HepG2 (cell line): Measurements from ENCODE around the gene ASCC2. TPM values are rescaled to one million over a fixed set of nuclear protein-coding genes. Genes with fewer than 3 reads are reported as not detected.

Source experiments
- ATAC-seq: fragments of 200-7000 bp; cut with Tn5 transposase; 3 replicates; pipeline ENCODE4 v1.9.1; 2020; ENCODE audit warnings: mild to moderate bottlenecking, moderate library complexity
- BruUV-seq: library from RNA; stranded (reverse); fragments of 400-500 nt; replicated peaks from 2 replicates; lab custom pipeline; 2021; lab: Mats Ljungman, UMichigan
- CTCF ChIA-PET: fragments of 300-600 bp; formaldehyde crosslinking; extraction: SDS; loops from one replicate; lab custom pipeline; 2021; ENCODE audit warnings: low total read pairs, inconsistent platforms, low intra/inter-chr PET ratio; lab: Yijun Ruan, JAX
- POLR2A ChIA-PET: fragments of 350-600 bp; sonication (Branson Sonifier 250); formaldehyde crosslinking; loops from one replicate; lab custom pipeline; 2020; ENCODE audit warnings: antibody characterized with exemption, inconsistent platforms; lab: Yijun Ruan, JAX
- DNase-seq: peaks from one replicate; pipeline ENCODE4 v3.0.0-alpha.2; 2015; ENCODE audit warnings: low spot score
- FAIRE-seq: peaks from 3 replicates; lab custom pipeline; 2011; peaks lifted over from hg19 to GRCh38; lab: Jason Lieb, UNC
- H2AFZ ChIP-seq: one replicate; pipeline ENCODE4 v1.6.1; 2011; ENCODE audit warnings: low read length, inconsistent platforms
- H3K27ac ChIP-seq: fragments of 300-600 bp; 3 replicates; pipeline ENCODE4 v1.8.0; 2011; ENCODE audit warnings: mixed run types, mild to moderate bottlenecking, mixed read lengths, low read length, inconsistent platforms; ENCODE audit not compliant: insufficient read depth; ENCODE audit errors: extremely low read length
- H3K27me3 ChIP-seq, 2 experiments: fragments of 200-600 bp in 1 of 2; 2 replicates in 1 of 2; 3 replicates in 1 of 2; pipeline versions ENCODE4 v1.6.0 to v1.8.0; 2011; ENCODE audit warnings: low read length in 2 of 2, mild to moderate bottlenecking in 2 of 2, moderate library complexity in 2 of 2, inconsistent platforms in 1 of 2; ENCODE audit not compliant: insufficient read depth in 2 of 2, control insufficient read depth in 1 of 2
- H3K36me3 ChIP-seq, 2 experiments: fragments of 200-600 bp in 1 of 2; replicated peaks in 1 of 2; 2 replicates in 1 of 2; 3 replicates in 1 of 2; pipeline versions ENCODE4 v1.5.1 to v1.8.0; 2011; ENCODE audit warnings: low read length in 2 of 2, inconsistent platforms in 1 of 2; ENCODE audit not compliant: insufficient read depth in 2 of 2, control insufficient read depth in 1 of 2
- H3K4me1 ChIP-seq: 2 replicates; pipeline ENCODE4 v1.5.1; 2012; ENCODE audit warnings: low read length, inconsistent platforms; ENCODE audit not compliant: insufficient read depth
- H3K4me2 ChIP-seq: 2 replicates; pipeline ENCODE4 v1.6.0; 2011; ENCODE audit warnings: low read depth, low read length, inconsistent platforms
- H3K4me3 ChIP-seq, 3 experiments: fragments of 200-600 bp in 1 of 3; sonication (generic), shearing (Covaris generic) in 1 of 3; replicated peaks in 1 of 3; 2 replicates each; pipeline ENCODE4 v1.5.1; 2011 to 2016; ENCODE audit warnings: low read length in 3 of 3, inconsistent platforms in 2 of 3, low read depth in 2 of 3, mild to moderate bottlenecking in 2 of 3, control low read depth in 1 of 3, mixed read lengths in 1 of 3; ENCODE audit not compliant: insufficient read depth in 1 of 3
- H3K79me2 ChIP-seq: one replicate; pipeline ENCODE4 v1.6.1; 2011; ENCODE audit warnings: low read length, inconsistent platforms; ENCODE audit not compliant: insufficient read depth
- H3K9ac ChIP-seq: 2 replicates; pipeline ENCODE4 v1.6.0; 2011; ENCODE audit warnings: mild to moderate bottlenecking, low read depth, low read length, inconsistent platforms; ENCODE audit not compliant: insufficient read depth
- H3K9me3 ChIP-seq: 2 replicates; pipeline ENCODE4 v1.5.1; 2012; ENCODE audit warnings: mild to moderate bottlenecking, low read length
- H4K20me1 ChIP-seq: 2 replicates; pipeline ENCODE4 v1.6.0; 2011; ENCODE audit warnings: inconsistent platforms, mild to moderate bottlenecking, low read length, moderate library complexity; ENCODE audit not compliant: insufficient read depth
- DNMT3B ChIP-seq: conservative IDR thresholded peaks from 2 replicates; pipeline ENCODE4 v1.6.1; 2016; ENCODE audit warnings: missing biosample characterization, control low read depth
- ETS1 ChIP-seq: sonication (generic); formaldehyde crosslinking; IDR thresholded peaks from 2 replicates; pipeline ENCODE4 v1.4.0; 2020; ENCODE audit warnings: missing genetic modification reagents
- HHEX ChIP-seq: IDR thresholded peaks from 2 replicates; pipeline ENCODE4 v1.6.1; 2016; ENCODE audit warnings: control low read depth
- HIVEP1 ChIP-seq: sonication (generic); formaldehyde crosslinking; IDR thresholded peaks from 2 replicates; pipeline ENCODE4 v1.4.0; 2020; ENCODE audit warnings: mild to moderate bottlenecking, missing genetic modification reagents
- MAFG ChIP-seq: sonication (generic); formaldehyde crosslinking; IDR thresholded peaks from 2 replicates; pipeline ENCODE4 v1.5.1; 2020; ENCODE audit warnings: mild to moderate bottlenecking, missing genetic modification reagents
- PBX2 ChIP-seq: IDR thresholded peaks from 2 replicates; pipeline ENCODE4 v1.6.1; 2016; ENCODE audit warnings: control low read depth
- SIN3B ChIP-seq: fragments of 150-350 bp; IDR thresholded peaks from 2 replicates; pipeline ENCODE4 v1.6.1; 2014; ENCODE audit warnings: low read length
- SOX13 ChIP-seq, 3 experiments: fragments of 450-650 bp in 1 of 3; sonication (generic) in 1 of 3; formaldehyde crosslinking in 1 of 3; IDR thresholded peaks in 2 of 3; conservative IDR thresholded peaks in 1 of 3; 2 replicates each; pipeline versions ENCODE4 v1.5.0 to v1.6.1; 2016 to 2020; ENCODE audit warnings: antibody characterized with exemption in 1 of 3, mild to moderate bottlenecking in 1 of 3, missing compliant biosample characterization in 1 of 3, missing genetic modification reagents in 1 of 3, moderate library complexity in 1 of 3
- TERF1 ChIP-seq: sonication (generic); formaldehyde crosslinking; IDR thresholded peaks from 2 replicates; pipeline ENCODE4 v1.8.0; 2022; ENCODE audit warnings: mild to moderate bottlenecking, missing genetic modification reagents, moderate library complexity
- THAP7 ChIP-seq: sonication (generic); formaldehyde crosslinking; IDR thresholded peaks from 2 replicates; pipeline ENCODE4 v1.8.1; 2023; ENCODE audit warnings: mild to moderate bottlenecking, missing genetic modification reagents
- ZC3H13 ChIP-seq: sonication (generic); formaldehyde crosslinking; IDR thresholded peaks from 2 replicates; pipeline ENCODE4 v1.8.1; 2023; ENCODE audit warnings: mild to moderate bottlenecking, missing genetic modification reagents, moderate library complexity
- ZNF138 ChIP-seq: sonication (generic); formaldehyde crosslinking; IDR thresholded peaks from 2 replicates; pipeline ENCODE4 v1.5.0; 2020; ENCODE audit warnings: mild to moderate bottlenecking, low read depth, missing genetic modification reagents
- ZNF235 ChIP-seq: sonication (generic); formaldehyde crosslinking; IDR thresholded peaks from 2 replicates; pipeline ENCODE4 v1.8.1; 2023; ENCODE audit warnings: mild to moderate bottlenecking, missing genetic modification reagents, borderline replicate concordance
- ZNF367 ChIP-seq: sonication (generic); formaldehyde crosslinking; IDR thresholded peaks from 2 replicates; pipeline ENCODE4 v1.4.0; 2020; ENCODE audit warnings: missing genetic modification reagents, borderline replicate concordance
- ZNF501 ChIP-seq: sonication (generic); formaldehyde crosslinking; IDR thresholded peaks from 2 replicates; pipeline ENCODE4 v1.5.1; 2020; ENCODE audit warnings: mild to moderate bottlenecking, moderate library complexity, missing genetic modification reagents
- ZNF543 ChIP-seq: sonication (generic); formaldehyde crosslinking; IDR thresholded peaks from 2 replicates; pipeline ENCODE4 v1.4.0; 2020; ENCODE audit warnings: mild to moderate bottlenecking, missing genetic modification reagents
- ZNF660 ChIP-seq: sonication (generic); formaldehyde crosslinking; IDR thresholded peaks from 2 replicates; pipeline ENCODE4 v1.5.1; 2020; ENCODE audit warnings: mild to moderate bottlenecking, low read depth, missing genetic modification reagents, borderline replicate concordance
- ZNF816 ChIP-seq: sonication (generic); formaldehyde crosslinking; IDR thresholded peaks from 2 replicates; pipeline ENCODE4 v1.8.0; 2022; ENCODE audit warnings: missing genetic modification reagents, mild to moderate bottlenecking, borderline replicate concordance
- ZUFSP ChIP-seq: sonication (generic); formaldehyde crosslinking; IDR thresholded peaks from 2 replicates; pipeline ENCODE4 v1.9.0; 2021; ENCODE audit warnings: missing genetic modification reagents, mild to moderate bottlenecking, borderline replicate concordance
- WGBS: methylation state at CpG from one replicate; pipeline ENCODE4 v1.1.6; 2017; ENCODE audit warnings: low lambda C conversion rate; 5-methylcytosine and 5-hydroxymethylcytosine counted together
- in situ Hi-C: cut with HindIII; loops from 2 replicates; pipeline ENCODE4 v1.10.0; 2017; ENCODE audit warnings: low pct_unique_long_range_greater_than_20kb; ENCODE audit not compliant: extremely low pct_ligation_motif_present
- intact Hi-C: fragments of 100-400 bp; cut with micrococcal nuclease; formaldehyde crosslinking; loops from one replicate; pipeline ENCODE4 v1.10.0; 2022; ENCODE audit not compliant: unreplicated experiment
- polyA plus RNA-seq, 8 experiments: library from polyadenylated mRNA; depleted of rRNA in 3 of 8; stranded (reverse) in 7 of 8; unstranded in 1 of 8; fragments of >200 nt; fragmentation: Illumina TruSeq in 4 of 8; extraction: Trizol in 4 of 8; gene quantifications; 2 replicates each; pipeline versions ENCODE4 v1.2.1 to v1.2.3, GENCODE V29; 2011 to 2016; ENCODE audit warnings: low read depth in 4 of 8, missing spikeins in 1 of 8, mixed read lengths in 1 of 8; ENCODE audit not compliant: insufficient read depth in 1 of 8
- total RNA-seq, 5 experiments: library from RNA; depleted of rRNA; stranded (reverse); fragments of >200 nt; fragmentation: Illumina TruSeq; extraction: Trizol; gene quantifications; 2 replicates each; pipeline ENCODE4 v1.2.3, GENCODE V29; 2016; ENCODE audit warnings: low read depth in 1 of 5

ASCC2 gene
- total and polyA plus RNA-seq, 2 of the 13 experiments (the other 11 are each of a cell fraction or from before 2014, with no cell fraction given): 26.2 to 26.3 TPM

GRCh38 chr22:29741926-29742325, 96.1 kb downstream of the ASCC2 start:
- no peaks in the 10 kb centered on the region for H3K9me3 ChIP-seq
- POLR2A ChIA-PET: no interaction called here
- no peak overlapping the region for H3K4me3 ChIP-seq
- H3K27me3 ChIP-seq: no peaks in the 10 kb centered on the region
- no peak overlapping the region for H3K9ac ChIP-seq
- CTCF ChIA-PET: no interaction called here
- FAIRE-seq (no peak), DNase-seq (no peak)
- TF ChIP-seq SIN3B (no peak), ZC3H13 (CRISPR knock-in tag) (no peak), ZNF367 (CRISPR knock-in tag) (no peak), ZNF816 (no peak), ETS1 (CRISPR knock-in tag) (no peak), HHEX (no peak), MAFG (CRISPR knock-in tag) (no peak), ZNF543 (no peak), ZNF235 (CRISPR knock-in tag) (no peak), DNMT3B (CRISPR knock-in tag) (no peak), ZUFSP (CRISPR knock-in tag) (no peak), PBX2 (CRISPR knock-in tag) (no peak), SOX13 (IDR thresholded peaks at IDR 0.05) (no peak), SOX13 (CRISPR knock-in tag; conservative IDR thresholded peaks at IDR 0.05 in 1 of 2, IDR thresholded peaks at IDR 0.05 in 1 of 2) (no peak), ZNF660 (CRISPR knock-in tag) (no peak), HIVEP1 (CRISPR knock-in tag) (no peak), ZNF501 (no peak), TERF1 (no peak), THAP7 (no peak), ZNF138 (no peak)
- TF ChIP-seq, all 625 proteins: peak for 0
- BruUV-seq: no TSS peak
- Histone ChIP-seq H3K79me2 (no peaks in the 10 kb centered on the region), H4K20me1 (no peaks in the 10 kb centered on the region), H3K4me2 (no peak overlapping the region), H3K4me1 (no peaks in the 10 kb centered on the region), H3K27ac (no peak overlapping the region), H2AFZ (no peak overlapping the region), H3K36me3 (peaks cover 6 to 23% of the 10 kb centered on the region in 2 experiments; a peak in 3 of 5 replicates)
- no peak for ATAC-seq
- intact Hi-C loops (no loop called here), in situ Hi-C loops (no loop called here)
- WGBS: 100% methylated on average over 1 of the region's 2 CpGs
